Measurements from ENCODE around the gene LRBA.
A peak's percentile ranks its signal among the peaks of the same experiment; 100 is the strongest.

LRBA gene

DNA sequence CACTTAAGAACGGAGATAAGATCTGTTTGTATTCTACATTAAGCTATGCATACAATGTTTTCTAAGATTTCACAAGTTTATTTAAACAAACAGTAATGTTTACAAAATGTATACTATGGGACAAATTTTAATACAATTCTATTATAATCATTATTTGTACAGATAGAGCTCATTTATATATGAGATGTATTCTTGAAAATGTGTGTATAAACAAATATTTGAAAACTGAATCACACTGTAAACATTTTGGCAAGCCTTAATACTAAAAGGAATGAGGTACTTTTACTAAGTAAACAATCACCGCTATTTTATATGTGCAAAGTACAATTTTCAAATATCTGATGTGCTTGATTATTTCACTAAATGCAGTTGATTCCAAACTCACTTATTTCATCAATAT is 552.3 kb downstream of the LRBA start:
- no peak for DNase-seq

DNA sequence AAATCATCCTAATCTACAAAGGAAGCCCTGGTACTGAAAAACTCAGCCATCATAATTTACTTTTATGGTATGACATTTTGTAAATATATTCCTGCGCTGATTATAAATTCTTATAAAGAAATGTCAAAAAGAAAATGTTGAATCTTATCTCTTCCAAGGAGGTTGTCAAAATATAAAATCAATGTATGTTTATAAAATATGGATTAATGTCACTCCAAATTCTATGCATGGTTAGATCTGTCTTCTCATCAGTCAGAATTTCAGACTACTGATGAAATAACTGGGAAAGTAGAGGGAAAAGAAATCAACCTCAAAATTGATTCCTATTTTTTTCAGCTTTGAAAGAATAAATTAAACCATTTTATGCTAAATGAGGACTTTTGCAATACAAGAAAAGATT is 553.1 kb downstream of the LRBA start:
- no peak for DNase-seq

DNA sequence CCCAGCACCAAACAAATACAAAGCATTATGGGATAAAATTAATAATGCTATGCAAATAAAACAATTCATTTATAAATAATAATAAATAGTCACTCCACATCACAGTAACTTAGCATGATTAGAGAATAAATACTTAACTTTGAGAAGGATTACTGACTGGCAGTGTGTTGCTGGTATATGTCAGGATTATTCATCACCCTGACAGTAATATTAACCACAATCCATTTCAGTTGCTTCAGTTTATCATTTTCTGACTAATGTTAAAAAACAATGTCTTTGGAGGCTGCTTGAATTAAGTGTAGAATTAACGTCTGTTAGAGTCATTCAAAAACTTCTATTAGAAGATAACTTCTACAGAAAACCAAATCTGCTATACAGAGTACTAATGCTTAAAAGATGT is 557.3 kb downstream of the LRBA start:
- no peak for DNase-seq

DNA sequence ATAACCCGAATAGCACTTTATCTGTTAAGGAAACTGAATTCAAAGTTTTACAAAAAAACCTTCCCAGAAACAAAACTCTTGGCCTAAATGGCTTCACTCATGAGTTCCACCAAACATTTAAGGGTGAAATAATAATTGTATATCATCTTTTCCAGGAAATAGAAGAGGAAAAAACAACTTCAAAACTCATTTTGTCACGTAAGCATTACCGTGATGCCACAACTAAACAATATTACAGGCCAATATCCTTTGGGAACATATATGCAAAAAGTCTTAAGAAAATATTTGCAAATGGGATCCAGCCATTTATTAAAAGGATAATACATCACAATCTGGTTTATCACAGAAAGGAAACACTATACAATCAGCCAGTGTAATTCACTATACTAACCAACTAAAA is 563.2 kb downstream of the LRBA start:
- DNase-seq: no peak

DNA sequence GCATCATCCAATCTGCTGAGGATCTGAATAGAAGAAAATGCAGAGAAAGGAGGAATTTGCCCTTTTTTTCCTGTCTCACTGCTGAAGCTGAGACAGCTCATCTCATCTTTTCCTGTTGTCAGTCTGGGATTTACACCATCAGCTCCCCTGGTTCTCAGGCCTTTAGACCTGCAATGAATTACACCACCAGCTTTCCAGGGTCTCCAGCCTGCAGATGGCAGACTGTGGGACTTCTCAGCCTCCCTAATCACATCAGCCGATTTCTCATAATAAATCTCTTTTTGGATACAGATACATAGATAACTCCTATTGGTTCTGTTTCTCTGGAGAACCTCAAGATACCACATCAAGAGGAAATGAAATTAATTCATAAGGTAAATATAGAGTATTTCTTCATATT is 567.7 kb downstream of the LRBA start:
- DNase-seq: no peak

DNA sequence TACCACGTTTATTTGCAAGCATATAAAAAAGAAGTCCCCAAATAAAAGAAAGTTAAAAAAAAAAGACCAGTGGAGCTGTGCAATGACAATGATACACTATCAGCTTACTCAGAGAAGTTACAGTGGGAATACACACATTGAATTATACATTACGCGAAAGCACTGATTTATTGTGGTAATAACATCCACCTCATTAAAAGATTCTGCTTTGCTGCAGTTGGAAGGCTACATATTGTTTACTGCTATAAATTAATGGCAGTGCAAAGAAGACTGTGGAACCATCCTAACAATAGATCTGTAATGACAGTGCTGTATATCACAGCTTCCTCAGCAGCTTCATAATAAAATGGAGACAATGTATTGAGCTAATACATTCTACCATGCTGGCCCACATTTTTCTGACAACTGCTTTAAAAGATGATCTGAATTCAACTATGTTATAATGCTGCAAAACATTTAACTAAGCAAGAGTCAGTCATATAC is 575.6 kb downstream of the LRBA start:
- DNase-seq: no peak

DNA sequence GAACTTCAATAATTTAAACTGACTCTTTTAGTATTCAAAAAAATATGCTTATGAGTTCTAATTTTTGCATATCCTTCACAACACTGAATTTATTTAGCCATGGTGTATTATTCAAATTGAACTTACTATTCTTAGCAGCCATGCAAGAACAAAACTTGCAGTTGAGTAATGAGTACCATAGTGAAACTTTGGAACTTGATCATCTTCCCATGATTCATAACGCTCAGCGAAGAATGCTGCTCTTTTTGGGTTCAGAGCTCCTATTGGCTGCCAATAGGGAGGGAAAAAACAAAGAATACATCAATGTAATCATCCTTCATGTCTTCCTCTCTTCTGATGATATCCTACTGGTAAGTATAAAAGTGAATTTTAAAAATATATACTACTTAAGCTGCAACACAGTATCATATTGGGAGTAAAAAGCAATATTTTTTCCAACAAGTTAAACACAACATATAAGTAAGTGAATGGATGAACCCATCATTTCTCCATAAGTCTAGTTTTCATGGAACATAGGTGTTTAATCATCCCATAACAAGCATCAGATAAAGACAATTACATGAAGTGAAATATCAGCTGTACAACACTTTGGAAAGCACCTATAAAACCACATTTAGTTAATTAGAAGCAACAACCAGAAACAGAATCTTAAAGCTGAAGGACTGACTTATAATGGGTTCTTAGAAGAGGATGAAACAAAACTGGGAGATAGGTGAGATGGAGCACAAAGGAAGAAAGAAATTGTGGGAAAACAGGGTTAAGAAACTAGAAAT is 578.3 kb downstream of the LRBA start:
- DNase-seq: no peak

DNA sequence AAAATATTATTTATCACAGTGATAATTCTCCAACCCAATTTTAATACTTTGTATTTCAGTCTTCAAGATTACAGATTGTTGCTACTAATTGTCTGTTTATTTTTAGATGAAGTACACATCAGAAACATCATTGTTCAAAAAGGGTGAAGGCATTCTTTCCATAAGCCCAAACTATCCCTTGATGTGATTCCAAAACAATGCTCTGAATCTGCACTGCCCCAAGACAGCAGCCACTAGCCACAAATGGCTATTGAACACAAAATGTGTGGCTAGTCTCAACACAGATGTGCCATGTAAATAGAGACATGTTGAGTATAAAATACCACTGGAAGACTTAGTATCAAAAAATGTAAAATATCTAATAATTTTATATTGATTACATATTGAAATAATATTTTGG is 583.9 kb downstream of the LRBA start:
- no peak for DNase-seq

DNA sequence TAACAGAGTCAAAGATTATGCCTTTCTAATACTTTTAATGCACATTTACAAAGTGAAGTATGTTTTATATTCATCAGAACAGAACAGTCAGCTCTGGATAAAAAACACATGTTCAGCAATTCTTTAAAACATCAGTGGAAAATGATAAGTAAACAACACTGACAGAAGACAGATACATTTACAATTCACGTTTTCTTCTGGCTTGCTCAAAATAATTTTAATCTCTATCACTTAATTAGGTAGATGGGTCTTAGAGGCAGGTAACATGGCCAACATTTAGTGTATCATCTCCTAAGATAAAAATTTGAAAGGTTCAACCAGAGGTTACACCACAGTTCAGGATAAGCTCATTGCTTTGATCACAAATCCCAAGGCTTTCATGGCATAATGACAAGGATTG is 589.9 kb downstream of the LRBA start:
- DNase-seq: no peak

DNA sequence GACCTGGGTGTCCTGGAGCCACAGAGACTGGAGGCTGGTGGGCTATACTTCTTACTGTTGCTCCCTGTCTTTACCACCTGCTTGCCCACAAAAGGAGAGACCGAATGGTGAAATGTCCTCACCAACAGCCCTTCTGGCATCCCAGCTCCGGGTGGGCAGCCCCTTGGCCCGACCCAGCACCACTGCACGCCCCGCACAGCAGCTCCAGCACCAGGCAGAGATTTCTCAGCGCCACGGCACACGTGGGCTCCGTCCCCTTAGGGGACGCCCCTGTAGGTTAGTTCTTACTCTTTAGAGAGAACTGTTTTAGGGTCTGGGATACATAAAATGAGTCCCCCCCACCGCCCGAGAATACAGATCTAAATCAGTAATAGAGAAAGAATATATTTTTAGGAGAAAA is 591.6 kb downstream of the LRBA start:
- DNase-seq: no peak

DNA sequence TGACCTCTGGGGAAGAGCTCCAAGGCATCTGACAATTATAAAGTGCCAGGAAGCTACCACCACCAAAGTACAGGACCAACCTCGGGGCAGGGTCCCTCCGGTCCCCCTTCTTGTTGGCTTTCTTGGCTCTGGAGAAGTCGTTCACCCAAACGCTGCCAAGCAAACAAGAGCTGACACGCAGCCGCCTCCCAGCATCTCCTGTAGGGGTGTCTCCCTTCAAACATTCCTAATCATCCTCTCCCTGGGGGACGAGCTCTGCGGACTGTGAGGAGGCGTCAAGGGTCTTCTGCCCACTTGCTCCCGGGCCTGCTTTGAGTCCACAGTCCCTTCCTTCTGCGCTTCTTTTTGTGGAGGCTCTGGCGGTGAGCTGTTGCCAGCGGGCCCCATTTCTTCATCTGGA is 592.0 kb downstream of the LRBA start:
- DNase-seq: no peak

DNA sequence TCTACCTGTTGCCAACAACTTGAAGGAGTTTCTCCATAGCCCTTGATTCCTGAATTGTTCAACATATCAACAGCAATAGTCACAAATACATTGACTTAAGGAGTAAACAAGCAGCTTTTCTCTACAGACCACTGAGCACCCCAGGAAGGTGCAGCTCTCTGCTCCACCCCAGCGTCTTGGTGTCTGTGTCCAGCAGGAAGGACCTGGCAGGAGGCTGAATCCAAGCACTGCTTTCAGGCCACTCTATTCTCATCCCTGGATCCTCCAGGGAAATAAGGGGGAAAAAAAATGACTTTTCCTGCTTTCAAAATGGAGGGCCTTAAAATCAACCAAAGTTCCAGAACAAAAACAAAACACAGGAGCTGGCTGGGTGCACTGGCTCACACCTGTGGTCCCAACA is 593.5 kb downstream of the LRBA start:
- DNase-seq: no peak

DNA sequence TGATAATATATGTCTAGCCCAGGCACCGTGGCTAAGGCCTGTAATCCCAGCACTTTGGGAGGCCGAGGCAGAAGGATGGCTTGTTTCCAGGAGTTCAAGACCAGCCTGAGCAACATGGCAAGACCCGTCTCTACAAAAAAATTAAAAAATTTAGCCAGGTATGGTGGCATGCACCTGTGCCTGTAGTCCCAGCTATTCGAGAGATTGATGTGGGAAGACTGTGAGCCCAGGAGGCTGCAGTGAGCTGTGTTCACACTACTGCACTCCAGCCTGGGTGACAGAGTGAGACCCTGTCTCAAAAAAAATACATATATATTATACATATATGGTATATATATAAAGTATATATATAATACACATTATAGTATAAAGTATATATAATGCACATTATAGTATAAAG is 595.1 kb downstream of the LRBA start:
- DNase-seq: no peak

DNA sequence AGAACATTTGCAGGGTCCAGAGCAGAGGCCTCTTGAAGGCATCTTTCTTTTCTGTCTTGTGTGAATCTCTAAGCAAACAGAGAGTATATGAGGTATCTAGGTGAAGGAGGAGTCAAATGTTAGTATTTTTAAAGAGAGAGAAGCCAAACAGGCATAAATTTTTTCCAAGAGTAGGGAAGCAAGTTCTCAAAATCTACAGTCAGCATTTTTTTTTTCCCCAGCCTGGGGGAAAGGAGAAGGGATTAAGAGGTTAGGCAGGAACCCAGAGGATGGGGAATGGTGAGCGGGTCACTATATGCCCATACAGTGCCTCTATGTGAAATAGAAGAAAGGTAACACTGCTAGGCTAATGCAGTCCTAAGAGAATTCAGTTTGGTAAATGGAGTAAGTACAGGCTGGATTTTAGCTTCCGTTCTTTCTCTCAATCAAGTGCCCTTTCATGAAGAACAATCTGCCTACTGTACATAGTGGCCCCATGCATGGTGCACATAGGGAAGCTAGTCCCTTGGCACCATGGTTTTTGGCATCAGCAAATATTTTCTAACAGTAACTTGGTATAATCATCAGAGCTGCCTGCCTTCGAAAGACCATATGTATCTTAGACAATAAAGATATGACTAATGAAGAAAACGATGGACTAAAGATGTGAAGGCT is 596.2 kb downstream of the LRBA start:
- DNase-seq: no peak

DNA sequence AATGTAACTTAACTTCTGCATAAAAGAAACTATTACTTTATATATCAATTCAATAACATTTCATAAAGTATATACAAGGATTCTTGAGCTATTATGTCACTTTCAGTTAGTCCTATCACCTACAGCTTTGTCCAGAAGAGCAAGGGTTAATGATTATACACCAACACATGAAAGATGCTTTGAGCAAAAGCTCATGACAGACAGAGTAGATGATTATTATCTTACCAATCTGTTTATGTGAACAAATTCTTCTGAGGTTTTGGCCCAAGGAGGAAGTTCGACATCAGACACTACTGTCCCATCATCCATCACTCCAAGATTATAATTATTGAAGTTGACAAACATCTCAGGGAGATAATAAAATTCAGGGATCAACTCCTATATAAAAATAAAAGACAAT is 599.9 kb downstream of the LRBA start:
- no peak for DNase-seq

DNA sequence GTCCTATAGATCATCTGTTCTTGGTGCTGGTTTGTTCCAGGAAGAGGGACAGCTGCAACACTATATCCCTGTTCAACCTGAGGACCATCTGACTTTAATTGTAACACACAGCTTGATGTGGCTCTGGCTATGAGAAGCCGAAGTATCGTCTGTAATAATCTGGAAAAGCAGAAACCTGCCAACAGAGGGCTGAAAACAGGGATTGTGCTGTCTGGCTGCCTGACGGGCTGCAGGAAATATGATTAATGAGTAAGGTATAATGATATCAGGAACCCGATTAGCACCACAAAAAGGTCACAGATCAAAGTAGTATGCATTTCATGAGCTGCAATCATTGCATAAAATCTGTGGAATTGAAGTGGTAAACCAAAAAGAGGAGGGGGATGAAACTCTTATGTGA is 603.6 kb downstream of the LRBA start:
- DNase-seq: no peak

DNA sequence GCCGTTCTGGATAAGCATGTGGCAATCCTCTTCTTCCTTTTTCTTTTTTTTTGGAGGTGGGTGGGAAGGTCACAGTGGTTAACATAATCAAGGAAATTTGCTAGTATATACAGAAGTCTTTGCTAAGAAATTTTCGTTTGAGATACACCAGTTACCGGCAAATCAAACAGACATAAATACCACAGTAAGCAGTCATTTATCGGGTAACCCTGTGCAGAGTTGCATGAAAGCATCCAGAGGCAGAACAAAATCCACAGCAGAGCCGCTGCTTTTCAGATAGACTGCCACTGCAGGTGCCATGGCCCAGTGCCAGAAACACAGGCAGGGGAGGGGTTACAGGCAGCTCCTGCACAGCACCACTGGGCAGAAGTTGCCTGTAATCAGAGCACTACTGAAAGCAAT is 612.2 kb downstream of the LRBA start:
- DNase-seq: peak; percentile 5

DNA sequence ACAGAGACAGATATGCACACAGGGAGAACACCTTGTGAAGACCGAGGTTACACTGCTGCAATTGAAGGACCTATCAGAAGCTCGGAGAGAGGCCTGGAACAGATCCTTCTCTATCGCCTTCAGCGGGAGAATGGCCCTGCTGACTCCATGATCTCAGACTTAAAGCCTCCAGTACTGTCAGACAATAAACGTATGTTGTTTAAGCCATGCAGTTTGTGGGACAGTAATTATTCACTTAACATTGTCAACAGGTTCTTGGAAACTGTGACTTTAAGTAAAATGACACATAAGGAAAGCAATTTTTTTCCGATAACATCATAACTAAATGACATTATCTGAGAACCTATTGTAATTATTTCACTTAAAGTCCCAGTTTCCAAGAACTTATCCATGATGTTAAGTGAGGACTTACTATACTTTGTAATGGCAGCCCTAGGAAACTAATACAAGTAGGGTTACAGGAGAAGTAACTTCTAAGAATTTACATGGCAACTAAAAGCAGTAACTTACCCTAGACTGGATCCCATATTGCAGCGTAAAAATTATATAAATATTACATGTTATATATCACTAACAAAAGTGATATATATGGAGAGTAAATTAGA is 613.9 kb downstream of the LRBA start:
- no peak for DNase-seq

DNA sequence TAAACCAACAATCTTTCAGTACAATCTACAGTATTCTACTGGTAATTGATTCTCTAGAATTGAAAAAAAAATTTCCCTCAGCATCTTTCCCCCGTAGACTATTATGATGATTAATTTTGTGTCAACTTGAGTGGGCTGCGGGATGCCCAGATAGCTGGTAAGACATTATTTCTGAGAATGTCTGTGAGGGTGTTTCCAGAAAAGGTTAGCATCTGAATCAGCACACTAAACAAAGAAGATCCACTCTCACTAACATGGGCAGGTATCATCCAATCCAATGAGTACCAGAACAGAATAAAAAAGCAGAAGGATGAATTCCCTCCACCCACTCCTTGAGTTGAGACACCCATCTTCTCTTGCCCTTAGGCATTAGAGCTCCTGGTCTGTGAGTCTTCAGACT is 619.2 kb downstream of the LRBA start:
- peak; percentile 5 for DNase-seq

DNA sequence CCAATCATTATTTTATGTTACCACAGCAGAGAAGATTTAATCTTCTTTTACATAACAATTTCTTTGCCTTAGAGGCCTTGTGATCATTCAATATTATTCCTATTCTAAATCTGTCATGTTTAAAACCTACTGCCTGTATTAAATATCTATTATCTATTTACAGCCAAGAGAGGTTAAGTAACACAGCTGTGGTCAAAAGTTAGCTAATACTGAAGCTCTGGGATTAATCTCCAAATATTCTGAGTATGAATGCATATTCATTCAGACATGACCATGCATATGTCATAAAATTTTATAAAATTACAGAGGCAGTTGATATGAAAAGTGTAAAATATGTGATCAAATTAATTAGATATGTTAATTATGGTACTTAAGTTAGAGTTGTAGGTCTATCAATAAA is 621.0 kb downstream of the LRBA start:
- DNase-seq: no peak

DNA sequence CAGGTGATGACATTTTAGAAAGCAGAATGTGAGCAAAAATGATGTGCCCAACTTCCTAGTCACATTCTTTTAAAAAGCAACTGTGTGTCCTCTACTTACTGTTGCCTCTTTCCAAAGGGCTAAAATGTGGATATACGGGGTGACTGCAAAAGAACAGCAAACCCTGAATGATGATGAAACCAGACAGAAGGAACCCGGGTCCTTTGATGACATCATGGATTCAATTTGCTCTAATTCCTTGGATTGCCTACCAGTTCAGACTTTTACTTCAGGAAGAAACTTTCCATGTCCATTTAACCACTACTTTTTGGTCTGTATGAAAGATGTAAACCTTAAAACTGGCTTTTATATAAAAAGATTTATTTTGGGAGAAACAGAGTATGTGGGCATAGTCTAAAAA is 624.0 kb downstream of the LRBA start:
- no peak for DNase-seq

DNA sequence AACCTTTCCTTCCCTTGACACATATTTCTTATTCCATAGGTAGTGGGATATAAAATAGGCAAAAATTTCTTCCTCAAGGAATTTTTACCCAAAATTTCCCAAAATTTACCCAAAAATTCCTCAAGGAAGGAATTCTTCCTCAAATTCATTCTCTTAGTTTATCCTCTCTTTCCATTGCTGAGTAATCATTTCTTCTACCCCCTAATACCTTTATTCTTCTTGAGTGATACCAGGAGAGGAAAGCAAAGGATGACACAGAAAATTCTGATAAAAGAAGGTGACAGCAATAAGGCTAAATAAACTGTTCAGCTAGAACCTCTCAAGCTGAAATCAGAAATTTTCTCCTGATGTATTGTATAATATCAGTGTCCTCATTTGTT is 624.6 kb downstream of the LRBA start:
- no peak for DNase-seq

DNA sequence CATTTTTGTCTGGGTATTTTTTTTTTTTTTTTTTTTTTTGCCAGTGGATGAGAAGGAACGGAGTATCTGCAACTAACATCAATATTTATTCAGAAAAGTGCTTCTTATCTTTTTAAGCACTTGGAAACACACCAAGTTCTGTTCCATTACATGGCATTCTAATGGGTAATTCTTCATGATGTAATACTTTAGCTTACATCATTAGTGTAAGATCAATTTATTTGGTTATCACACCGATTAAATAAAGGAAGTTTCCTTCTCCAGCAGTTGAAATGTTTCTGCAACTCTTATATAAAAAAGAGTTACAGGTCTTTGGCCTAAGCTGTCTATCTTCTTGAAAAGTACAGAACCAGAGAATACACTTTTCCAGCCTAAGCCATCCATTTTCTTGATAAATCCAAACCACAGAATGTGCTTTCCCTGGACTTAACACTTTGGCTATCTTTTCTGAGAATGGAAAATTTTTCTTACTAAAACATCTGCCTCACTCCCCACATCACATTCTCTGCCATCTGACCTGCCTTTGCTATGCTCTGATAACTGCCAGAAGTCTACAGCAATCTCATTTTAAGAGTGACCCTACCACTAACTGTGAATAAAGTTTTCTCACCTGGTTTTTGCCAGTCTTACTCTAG is 625.1 kb downstream of the LRBA start:
- no peak for DNase-seq

DNA sequence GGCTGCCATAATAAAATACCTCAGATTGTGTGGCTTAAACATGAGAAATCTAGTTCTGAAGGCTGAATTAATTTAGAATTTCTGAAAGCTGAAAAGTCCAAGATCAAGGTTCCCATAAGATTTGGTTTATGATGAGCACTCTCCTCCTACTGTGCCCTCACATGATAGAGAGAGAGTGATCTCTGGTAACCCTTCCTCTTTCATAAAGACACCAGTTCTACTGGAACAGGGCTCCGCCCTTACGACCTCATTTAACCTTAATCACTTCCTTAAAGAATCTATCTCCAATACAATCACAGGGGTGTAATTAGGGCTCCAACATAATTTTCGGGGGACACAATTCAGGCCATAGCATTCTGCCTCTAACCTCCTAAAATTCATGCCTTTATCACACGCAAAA is 627.1 kb downstream of the LRBA start:
- DNase-seq: peak; percentile 71

Measured in suppressor macrophage treated with lipopolysaccharide for 4 hours (primary cell).